OCI-LY7 (cell line): ENCODE measurements around the gene PHF5A.

Source experiments
- CTCF ChIP-seq: fragments of 200-600 bp; sonication (generic); conservative IDR thresholded peaks from 2 replicates; pipeline ENCODE4 v1.5.1; 2014; ENCODE audit warnings: mild to moderate bottlenecking, antibody characterized with exemption, low read length, moderate library complexity, mixed read lengths
- EZH2phosphoT487 ChIP-seq: fragments of 200-600 bp; sonication (generic); IDR thresholded peaks from 2 replicates; pipeline ENCODE4 v1.6.1; 2018; ENCODE audit warnings: low read depth, borderline replicate concordance, mild to moderate bottlenecking, mixed run types, antibody characterized with exemption, low read length, moderate library complexity, mixed read lengths

GRCh38 chr22:41481925-41482318, 13.4 kb upstream of the PHF5A start:
- TF ChIP-seq CTCF (no peak), EZH2phosphoT487 (no peak)
